T1000 (cell line): ENCODE measurements around the gene LYST.

Experiments used
- DNase-seq: peaks from one replicate; lab custom pipeline; 2025; ENCODE audit warnings: mixed read lengths; lab: John Stamatoyannopoulos, UW

Gene LYST

GRCh38 chr1:235721982-235722381 lies 144.7 kb downstream of the LYST start:
- no peak for DNase-seq

- no peak for DNase-seq
These were observed 146.2 kb downstream of the LYST start for GRCh38 chr1:235720544-235720943.

GRCh38 chr1:235714205-235714897 lies 152.4 kb downstream of the LYST start:
- no peak for DNase-seq

GRCh38 chr1:235712812-235713211 lies 153.9 kb downstream of the LYST start:
- DNase-seq = no peak

GRCh38 chr1:235710687-235711086 lies 156.0 kb downstream of the LYST start:
- no peak for DNase-seq

DNA sequence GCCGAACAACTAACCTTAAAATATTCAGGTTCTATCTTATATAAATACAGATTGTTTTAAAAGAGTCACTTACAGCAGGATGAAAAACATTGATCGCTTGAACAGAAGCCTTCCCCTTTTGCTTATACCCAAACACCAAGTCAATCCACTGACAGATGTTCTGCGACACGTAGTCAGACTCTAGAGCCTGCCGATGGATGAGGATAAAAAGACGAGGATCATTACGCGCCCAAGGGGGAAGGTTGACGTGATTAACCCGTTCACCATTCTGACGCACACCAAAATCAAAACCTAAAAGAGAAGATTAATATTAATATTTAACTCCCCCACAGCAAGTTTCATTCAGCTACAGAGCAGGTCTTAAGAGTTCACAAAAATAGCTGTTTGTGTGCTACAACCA lies 157.7 kb downstream of the LYST start:
- no peak for DNase-seq

GRCh38 chr1:235708390-235708962 lies 158.2 kb downstream of the LYST start:
- peak; percentile 12 for DNase-seq

- no peak for DNase-seq
These were observed 163.2 kb downstream of the LYST start for GRCh38 chr1:235703506-235703905.

DNA sequence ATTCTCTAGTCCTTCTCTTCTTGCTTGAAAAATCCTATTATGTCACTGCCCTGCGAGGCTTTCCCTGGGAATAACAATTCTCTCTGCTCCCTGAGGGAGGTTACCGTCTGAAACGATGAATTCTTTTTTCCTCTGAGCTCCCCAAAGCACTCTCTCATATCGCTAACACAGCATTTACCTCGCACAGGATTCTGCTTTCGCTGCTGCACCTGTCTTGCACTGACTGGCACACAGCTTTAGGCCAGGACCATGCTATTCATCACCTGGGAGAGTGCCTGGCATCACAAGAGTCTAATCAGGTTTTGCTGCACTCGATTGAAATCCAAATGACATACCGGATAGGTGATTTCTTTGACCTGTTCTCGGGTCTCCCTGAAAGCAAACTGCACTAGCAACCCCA lies 164.3 kb downstream of the LYST start:
- no peak for DNase-seq

GRCh38 chr1:235697508-235697907 lies 169.2 kb downstream of the LYST start:
- DNase-seq = no peak

DNA sequence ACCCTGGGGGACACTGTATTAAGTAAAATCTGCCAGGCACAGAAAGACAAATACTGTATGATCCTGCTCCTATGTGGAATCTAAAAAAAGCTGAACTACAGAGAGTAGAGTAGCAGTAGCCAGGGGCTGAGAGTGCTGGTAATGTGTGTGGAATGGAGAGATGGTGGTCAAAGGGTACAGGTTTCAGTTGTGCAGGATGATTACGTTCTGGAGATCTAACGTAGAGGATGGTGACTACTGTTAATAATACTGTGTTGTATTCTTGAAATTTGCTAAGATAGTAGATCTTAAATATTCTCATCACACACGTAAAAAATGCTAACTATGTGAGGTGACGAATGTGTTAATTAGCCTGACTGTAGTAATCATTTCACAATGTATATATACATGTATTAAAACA lies 177.3 kb downstream of the LYST start:
- DNase-seq = no peak

- no peak for DNase-seq
These were observed 178.6 kb downstream of the LYST start for GRCh38 chr1:235688096-235688495.

DNA sequence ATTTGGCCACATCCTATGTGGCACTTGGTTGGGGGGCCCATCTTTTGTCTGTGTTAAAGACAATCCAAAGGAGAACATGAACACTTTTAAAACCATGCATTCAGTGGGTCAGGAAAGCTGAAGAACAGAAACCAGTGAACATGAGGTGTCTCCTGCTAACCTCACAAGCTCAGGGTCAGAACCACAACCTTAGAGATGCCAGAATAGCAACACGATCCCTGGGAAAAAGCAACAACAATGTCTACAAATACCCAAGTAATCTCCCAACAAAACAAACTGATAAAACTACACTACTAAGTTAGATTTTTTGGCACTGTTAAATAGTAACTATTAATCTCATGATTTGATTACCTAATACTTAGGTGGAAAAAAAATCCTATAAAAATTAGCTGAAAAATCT lies 183.1 kb downstream of the LYST start:
- no peak for DNase-seq

GRCh38 chr1:235682216-235682615 lies 184.5 kb downstream of the LYST start:
- DNase-seq = no peak

GRCh38 chr1:235679644-235680043 lies 187.1 kb downstream of the LYST start:
- DNase-seq = no peak

DNA sequence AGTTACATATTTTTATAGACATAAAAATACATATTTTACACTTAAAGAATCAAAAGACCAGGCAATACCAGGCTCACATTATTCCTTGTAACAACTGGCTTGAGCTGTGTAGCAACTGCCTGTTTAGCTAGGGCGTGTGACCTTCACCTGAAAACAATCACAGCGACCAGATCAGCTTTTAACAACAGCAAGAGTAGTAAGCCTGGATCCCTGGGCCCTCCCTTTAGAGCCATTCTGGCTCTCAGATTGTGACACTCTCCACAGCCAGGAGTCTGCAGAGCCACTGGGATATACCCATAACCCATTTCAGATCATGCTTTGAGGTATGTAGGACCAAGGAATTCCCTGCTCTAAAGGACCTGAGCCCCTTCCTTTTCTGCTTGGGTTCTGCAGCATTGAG lies 187.7 kb downstream of the LYST start:
- no peak for DNase-seq

GRCh38 chr1:235675152-235675890 lies 191.4 kb downstream of the LYST start:
- no peak for DNase-seq

DNA sequence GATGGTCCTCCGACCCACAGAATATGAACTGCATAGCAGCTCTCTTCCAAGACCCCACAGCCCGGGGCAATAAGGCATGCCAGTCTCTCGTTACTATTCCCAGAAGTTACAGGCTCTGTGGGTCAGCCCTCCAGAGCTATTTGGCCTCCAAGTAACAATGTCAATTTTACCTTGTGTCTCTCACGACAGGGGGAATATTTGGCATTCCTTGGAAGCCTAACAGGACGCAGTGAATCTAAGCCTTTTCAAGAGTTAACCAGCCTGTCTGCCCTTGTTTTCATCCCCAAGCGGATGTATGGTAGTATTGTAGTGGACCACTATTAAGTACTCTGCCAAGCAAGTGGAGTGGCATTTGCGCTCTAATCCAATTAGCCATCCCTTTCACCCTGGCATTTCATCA lies 192.7 kb downstream of the LYST start:
- DNase-seq = no peak

DNA sequence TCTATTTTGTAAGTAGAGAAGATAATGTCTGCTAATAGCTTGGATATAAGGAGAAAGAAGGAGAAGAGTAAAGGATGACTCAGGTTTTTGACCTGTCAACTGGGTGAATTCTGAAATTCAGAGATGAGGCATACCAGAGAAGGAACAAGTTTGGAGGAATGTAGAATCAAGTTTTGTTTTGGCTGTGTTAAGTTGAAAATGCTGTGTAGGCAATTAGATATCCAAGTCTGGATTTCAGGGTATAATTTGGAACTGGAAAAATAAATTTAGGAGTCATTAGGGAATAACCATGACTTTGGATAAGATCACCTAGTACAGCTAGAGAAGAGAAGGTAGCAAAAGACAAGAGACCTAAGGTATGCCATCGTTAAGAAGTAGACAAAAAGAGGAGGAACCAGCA lies 194.7 kb downstream of the LYST start:
- DNase-seq = no peak

DNA sequence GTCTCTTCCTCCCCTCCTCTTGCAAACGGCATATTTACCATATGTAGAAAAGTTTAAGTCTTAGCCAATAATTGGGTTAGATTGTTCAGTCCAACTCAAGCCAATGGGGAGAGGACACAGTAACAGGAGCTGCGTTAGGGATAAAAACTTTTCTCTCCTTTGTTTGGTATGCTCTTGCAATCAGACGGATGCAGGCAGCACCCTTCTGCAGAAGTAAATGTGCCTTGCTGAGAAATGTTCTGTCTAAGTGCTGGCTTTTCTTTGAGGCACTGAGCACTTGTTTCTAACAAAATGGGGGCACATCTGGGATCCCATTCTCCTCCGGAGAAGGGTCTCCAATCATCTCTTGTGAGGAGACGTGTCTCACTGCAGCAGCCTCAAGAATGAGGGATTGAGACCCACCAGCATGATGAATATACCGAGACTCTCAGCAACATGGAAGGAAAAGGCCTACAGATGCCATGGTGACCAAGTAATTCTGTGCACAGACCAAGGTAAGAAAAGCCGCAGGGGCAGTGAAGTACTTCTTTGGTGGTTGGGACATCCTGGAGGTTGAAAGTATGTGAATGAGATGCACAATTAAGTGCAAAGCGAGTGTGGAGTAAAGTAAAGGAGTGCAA lies 196.4 kb downstream of the LYST start:
- no peak for DNase-seq

DNA sequence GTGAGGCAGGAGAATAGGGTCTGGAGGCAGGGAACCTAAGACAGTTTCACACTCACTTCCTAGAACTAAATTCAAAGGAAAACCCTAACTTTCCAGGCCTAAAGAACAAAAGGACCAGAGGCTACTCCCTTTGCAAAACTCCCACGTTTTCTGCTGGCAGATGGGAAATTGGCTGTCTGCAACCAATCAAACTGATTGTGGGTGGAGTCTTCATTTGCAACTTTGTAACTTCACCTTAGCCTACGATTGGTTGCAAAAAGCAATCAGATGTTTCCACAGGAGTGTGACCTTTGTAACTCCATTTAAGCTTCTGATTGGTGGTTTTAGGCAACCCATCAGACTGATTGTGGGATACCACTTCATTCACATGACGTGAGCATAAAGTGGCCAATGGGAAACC lies 197.4 kb downstream of the LYST start:
- DNase-seq = no peak

- DNase-seq = no peak
These were observed 203.1 kb downstream of the LYST start for GRCh38 chr1:235663628-235664027.

DNA sequence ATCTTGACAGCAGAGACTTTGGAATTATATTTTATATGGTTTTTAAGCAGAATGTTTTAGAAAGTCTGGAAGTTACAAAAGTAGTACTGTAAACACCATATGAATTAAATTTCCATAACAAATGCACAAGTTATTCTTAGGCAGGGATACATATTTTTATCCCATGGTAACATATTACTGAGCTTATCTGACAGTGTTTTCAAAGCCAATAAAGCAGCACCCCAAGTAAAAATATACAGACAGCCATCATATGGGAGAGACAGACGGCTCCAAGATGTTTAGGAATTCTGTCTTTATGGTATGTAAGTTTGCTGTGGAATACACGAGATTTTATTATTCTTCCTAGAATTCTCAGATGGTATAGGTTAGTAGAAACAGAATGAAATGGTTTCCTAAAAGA lies 205.1 kb downstream of the LYST start:
- DNase-seq = no peak
